Dedifferentiated amniotic fluid mesenchymal stem cell (primary cell): Measurements from ENCODE around the gene DHX29.
"Not testable (repeated sequence)": the region's sequence is repeated elsewhere in the genome, so short reads cannot be mapped to it uniquely, and the experiment has no call there.

Experiments
- DNase-seq: peaks from one replicate; pipeline ENCODE4 v3.0.0-alpha.2; 2016; ENCODE audit errors: extremely low spot score

The DHX29 gene, protein sequence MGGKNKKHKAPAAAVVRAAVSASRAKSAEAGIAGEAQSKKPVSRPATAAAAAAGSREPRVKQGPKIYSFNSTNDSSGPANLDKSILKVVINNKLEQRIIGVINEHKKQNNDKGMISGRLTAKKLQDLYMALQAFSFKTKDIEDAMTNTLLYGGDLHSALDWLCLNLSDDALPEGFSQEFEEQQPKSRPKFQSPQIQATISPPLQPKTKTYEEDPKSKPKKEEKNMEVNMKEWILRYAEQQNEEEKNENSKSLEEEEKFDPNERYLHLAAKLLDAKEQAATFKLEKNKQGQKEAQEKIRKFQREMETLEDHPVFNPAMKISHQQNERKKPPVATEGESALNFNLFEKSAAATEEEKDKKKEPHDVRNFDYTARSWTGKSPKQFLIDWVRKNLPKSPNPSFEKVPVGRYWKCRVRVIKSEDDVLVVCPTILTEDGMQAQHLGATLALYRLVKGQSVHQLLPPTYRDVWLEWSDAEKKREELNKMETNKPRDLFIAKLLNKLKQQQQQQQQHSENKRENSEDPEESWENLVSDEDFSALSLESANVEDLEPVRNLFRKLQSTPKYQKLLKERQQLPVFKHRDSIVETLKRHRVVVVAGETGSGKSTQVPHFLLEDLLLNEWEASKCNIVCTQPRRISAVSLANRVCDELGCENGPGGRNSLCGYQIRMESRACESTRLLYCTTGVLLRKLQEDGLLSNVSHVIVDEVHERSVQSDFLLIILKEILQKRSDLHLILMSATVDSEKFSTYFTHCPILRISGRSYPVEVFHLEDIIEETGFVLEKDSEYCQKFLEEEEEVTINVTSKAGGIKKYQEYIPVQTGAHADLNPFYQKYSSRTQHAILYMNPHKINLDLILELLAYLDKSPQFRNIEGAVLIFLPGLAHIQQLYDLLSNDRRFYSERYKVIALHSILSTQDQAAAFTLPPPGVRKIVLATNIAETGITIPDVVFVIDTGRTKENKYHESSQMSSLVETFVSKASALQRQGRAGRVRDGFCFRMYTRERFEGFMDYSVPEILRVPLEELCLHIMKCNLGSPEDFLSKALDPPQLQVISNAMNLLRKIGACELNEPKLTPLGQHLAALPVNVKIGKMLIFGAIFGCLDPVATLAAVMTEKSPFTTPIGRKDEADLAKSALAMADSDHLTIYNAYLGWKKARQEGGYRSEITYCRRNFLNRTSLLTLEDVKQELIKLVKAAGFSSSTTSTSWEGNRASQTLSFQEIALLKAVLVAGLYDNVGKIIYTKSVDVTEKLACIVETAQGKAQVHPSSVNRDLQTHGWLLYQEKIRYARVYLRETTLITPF (N-terminal part only)

DNA sequence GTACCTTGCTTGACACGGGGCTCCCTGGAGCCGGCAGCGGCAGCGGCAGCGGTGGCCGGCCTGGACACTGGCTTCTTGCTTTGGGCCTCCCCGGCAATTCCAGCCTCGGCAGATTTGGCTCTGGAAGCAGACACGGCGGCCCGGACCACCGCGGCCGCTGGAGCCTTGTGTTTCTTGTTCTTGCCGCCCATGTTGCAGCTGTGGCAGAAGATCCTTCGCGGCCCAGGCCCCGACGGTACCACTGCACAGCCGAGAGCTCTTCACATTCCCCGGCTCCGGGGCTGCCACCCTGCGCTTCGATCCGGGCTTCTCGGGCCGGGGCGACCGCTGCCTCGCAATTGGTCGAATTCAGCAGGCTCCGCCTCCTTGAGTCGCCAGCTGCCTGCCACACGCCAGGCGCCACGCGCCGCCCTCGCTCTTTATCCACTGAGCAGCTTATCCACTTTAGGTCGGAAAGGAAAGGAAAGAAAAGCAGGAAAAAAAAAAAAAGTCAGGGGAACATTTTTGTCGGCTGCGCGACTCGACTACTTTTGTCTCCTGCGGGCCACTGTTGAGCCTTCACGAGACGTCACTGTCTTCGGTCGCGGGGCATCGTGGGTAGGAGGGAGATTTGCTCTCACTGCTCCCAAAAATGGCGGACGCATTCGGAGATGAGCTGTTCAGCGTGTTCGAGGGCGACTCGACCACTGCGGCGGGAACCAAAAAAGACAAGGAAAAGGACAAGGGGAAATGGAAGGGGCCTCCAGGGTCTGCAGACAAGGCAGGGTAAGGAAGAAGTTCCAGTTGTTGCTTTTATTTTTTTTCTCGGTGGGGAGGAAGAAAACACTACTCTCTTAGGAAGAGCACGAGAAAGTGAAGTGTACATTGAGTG lies at the start of gene DHX29, which contains the start of gene MTREX:
TSS of gene DHX29 (minus strand) at position 312 of the 871 bp plus-strand sequence. CDS start at position 191, 121 bp downstream.
TSS of gene MTREX (plus strand) at position 607 of the 871 bp plus-strand sequence. CDS start at position 632, 25 bp downstream.
- DNase-seq, result peak; percentile 94

DNA sequence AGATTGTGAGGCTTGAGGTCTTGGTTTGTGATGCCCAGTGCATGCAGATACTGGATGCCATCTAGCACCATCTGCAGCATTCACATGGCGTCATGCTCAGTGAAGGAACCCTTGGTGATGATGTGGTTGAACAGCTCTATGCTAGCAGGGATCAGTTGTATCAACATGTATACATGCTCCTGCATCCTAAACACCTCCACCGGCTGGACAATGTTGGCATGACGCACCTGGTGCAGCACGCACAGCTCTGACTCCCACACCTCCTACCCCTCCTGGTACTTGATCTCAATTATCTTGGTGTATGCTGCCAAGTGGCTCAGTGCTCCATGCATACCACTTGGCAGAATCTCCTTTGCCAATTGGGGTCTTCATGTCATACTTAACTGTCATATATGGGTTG lies 49.4 kb upstream of the DHX29 start:
- no peak for DNase-seq

DNA sequence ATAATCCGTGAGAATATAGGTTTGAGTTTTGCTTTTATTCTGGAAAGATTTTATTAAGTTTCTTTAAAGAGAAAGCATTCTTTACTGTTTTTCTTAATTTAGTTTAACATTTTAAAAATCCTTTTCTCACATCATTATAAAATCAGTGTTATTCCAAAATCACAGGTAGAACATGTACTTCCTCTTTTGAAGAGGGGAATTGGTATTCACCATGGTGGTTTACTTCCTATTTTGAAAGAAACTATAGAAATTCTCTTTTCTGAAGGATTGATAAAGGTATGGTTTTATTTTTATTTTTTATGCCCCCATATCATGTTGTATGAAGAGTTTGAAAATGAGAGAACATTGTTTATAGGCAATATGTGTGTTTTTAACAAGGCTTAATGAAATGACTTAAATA lies 43.3 kb upstream of the DHX29 start:
- DNase-seq, result no peak

DNA sequence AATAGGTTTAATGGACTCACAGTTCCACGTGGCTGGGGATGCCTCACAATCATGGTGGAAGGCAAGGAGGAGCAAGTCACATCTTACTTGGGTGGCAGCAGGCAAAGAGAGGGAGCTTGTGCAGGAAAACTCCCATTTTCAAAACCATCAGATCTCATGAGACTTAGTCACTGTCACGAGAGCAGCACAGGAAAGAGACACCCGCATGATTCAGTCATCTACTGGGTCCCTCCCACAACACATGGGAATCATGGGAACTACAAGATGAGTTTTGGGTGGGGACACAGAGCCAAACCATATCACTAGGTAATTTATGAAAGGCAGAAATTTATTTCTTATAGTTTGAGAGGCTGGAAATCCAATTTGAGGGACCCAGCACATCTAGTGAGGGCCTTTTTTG lies 40.3 kb upstream of the DHX29 start:
- DNase-seq, result no peak

DNA sequence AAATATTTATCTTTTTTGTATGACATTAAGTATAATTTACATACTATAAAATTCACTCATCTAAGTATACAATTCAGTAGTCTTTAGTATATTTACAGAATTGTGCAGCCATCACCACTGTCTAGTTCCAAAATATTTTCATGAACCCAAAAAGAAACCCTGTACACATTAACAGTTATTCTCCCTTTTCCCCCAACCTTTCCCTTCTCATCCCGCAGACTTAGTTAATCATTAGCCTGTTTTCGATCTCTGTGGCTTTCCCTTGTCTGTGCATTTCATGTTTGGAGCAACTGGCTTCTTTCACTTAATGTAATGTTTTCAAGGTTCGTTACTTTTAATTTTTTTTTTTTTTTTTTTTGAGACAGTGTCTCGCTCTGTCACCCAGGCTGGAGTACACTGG lies 37.8 kb upstream of the DHX29 start:
- DNase-seq, result no peak

DNA sequence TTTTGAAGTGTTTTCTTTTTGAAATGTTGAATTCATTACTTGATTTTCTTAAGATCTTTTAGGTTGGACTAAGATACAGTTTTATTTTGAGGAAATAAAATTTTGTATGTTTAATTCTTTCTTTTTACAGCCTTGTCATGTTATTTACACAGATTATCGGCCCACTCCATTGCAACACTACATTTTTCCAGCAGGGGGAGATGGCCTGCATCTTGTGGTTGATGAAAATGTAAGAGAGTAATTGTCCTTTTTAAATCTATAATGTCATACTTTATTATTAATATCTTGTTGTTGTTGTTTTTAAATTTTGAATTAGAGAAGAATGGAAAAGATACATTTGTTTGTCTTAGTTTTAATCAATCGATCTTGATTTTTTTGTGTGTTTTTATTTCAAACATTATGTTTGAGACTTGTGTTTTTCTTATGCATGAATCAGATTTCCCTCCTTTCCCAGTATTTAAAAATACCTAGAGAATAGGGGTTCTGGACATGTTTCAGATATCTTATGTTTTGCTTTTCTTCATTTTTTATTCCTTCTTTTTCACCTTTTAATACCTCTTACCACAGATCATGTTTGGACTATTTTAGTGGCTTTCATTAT lies 37.0 kb upstream of the DHX29 start:
- DNase-seq, result peak; percentile 74

DNA sequence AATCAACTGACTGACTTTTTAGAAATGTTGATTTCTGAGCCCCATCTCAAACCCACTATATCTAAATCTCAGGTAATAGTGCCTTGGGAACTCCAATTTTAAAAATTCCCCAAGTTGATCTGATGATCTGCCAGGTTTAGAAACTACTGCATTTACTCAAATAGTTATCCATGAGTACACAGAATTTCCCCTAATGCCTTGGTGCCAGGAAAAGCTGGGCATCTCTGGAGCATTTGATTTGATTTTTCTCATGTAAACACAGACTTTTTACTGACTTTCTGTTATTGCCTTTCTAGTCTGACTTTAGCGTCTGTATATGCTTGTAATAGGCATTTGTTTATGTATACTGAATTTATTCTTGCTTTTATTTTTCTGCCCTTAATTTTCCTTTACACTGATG lies 36.1 kb upstream of the DHX29 start:
- no peak for DNase-seq

DNA sequence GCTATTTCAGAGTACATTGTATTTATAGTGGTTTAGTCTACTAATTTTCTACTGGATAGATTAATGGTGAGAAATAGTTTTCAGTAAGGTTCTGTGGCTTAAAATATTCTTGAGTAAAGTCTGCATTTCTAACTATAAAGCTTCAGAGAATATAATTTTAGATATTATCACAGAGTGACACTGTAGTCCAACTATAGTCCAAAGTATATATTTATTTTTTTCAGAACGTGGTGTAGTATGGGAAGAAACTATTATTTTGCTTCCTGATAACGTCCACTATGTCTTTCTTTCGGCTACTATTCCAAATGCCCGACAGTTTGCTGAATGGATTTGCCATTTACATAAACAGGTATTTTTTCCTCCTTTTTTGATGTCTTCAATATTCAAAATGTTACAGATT lies 35.6 kb upstream of the DHX29 start:
- no peak for DNase-seq

DNA sequence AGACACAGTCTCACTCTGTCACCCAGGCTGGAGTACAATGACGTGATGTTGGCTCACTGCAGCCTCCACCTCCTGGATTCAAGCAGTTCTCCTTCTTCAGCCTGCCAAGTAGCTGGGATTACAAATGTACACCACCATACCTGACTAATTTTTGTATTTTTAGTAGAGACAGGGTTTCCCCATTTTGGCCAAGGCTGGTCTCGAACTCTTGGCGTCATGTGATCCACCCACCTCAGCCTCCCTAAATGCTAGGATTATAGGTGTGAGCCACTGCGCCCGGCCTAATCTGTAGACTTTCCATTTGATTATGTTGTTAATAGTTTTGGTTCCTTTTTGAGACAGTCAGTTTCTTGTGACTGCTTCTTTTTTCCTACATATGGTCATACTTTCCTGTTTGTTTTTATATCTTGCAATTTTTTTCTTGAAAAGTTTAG lies 31.3 kb upstream of the DHX29 start:
- no peak for DNase-seq

DNA sequence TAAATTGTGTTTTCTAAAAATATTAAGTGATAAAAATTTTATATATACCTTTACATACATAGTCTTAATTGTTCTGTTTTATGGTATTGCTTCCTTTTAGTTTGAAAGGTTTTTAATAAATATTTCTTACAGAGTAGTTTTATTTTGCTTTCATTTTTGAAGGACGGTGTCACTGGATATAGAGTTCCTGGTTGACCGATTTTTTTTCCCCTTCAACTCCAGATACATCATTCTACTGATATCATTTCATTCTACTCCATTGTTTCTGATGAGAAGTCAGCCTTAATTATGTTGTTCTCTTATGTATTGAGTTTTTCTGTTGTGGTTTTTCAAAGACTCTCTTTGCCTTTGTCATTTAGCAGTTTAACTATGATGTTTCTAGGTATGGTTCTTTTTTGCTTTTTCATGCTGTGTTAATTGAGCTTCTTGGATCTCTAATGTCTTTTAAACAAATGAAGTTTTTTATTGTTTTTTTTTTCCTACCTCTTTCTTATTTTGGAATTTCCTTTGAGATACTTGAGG lies 30.7 kb upstream of the DHX29 start:
- no peak for DNase-seq

DNA sequence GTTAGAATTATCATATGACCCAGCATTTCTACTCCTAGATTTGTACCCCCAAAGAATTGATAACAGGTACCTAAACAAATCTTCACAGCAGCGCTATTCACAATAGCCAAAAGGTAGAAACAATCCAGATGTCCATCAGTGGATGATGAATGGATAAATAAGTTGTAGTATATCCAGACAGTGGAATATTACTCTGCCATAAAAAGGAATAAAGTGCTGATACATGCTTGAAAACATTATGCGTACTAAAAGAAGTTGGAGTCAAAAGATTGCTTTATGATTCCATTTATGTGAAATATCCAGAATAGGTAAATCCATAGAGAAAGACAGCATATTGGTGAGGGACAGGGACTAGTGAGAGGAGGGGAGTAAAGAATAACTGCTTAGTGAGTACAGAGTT lies 26.3 kb upstream of the DHX29 start:
- DNase-seq, result no peak

DNA sequence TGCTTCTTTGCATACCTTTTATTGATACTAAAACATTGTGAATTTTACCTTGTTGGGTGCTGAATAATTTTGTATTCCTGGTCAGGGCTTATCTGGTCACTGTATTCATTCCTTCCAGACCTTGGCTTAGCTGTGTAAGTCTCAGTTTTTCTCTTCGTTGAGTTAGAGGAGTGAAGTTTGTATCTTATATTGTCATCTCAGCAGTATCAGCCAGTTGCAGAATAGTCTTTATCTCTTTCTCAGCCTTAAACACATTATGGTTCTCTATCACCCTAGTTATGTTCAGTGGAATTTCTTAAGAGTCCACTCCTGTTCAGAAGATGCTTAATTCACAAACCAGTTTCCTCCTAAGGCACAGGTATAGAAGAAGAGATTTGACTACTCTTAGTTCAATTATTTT lies 25.5 kb upstream of the DHX29 start:
- DNase-seq, result no peak

DNA sequence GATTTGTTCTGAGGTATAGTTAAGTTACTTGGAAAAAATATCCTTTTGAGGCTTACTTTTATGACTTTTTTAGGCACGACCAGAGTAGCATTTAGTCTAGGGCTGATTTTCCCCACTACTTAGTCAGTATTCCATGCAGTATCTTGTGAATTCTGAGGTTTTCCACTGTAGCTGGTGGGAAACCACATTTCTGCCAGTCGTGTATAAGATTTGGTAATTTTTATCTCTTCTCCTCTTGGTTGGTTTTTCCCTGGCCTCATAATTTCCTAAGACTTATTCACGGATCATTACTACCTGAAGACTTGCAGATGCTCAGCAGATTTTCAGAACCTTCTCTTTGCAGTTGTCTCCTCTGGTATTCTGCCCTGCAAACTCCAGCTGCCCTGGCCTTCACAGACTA lies 23.8 kb upstream of the DHX29 start:
- no peak for DNase-seq

DNA sequence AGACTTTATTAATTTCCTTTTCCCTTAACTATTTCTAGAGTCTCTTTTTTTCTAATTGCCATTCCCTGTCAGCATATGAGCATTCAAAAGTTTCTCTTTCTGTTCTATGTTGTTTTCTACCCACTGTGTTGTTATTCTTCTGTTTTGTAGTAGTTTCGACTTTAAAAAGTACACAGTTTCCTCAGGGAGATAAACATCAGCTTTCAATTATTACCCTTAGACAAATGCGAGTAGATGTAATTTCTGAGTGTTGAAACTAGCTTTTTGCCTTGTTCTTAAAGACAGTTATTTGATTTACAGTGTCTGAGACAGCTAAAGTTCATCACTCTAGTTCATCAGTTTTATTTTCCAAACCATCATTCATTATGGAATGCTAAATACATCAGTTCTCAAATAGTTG lies 19.8 kb upstream of the DHX29 start:
- DNase-seq, result no peak

DNA sequence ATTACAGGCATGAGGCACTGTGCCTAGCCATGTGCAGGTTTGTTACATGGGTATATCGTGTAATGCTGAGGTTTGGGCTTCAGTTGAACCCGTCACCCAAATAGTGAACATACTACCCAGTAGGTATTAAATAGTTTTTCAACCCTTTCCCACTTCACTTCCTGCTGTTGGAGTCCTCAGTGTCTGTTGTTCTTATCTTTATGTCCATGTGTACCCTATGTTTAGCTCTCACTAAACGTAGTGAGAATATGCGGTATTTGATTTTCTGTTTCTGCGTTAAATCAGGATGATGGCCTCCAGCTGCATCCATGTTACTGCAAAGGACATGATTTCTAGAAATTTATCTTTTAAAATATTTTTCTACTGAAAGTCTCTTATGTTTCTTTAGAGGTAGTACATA lies 18.1 kb upstream of the DHX29 start:
- DNase-seq, result no peak

DNA sequence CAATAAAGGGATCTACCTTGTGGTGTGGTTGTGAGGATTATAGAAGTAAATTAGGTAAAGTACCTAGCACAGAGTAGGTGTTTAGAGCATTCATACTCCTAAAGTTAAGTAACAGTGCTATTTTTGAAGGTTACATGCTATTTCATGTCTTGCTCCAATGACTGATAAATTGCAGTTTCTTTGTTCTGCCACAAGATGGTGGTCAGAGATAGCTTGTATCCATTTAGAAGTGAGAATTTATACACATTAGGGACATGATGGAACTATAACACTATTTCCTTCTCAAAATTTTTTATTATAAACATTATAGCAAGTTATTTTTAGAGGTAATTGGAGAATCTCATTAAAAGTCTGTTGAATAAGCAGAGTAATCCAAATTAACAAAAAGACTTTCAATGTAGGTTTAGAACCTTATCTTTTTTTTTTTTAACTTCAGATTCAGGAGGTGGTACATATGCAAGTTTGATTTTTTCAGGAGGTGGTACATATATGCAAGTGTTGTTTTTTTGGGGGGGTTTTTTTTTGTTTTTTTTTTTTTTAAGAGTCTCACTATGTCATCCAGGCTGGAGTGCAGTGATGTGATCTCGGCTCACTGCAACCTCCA lies 17.4 kb upstream of the DHX29 start:
- peak; percentile 65 for DNase-seq

DNA sequence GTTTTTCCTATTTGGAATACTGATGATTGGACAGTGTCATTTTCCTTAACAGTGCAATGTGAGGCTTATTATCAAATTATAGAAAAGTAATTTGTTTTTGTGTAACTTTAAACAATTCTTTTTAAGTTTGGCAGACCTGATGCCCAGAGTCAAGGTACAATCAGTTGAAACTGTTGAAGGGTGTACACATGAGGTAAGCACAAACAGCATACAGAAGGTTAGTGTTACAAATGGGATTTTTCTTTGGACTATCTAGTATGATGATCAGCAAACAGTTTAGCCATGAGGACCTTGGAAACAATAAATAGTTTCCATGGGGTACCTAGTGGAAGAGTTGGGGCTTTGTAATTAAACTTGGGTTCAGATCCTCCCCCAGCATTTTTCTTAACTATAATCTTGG lies 16.5 kb upstream of the DHX29 start:
- no peak for DNase-seq

DNA sequence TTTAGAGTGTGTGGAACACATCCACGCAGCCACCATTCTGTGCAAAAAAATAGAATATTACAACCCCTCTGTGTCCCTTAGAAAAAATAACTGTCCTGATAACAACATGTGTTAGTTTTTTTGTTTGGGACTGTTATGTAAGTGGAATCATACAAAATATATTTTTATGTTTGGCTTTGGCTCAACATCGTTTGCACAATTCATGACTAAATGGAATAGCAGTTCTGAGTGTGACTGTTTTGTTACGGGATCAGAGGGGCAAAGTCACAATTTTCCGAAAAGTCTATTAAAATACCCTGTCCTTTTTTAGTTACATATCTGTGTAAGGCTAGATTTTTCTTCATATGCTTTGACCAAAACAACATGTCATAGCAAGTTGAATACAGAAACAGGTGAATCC lies 13.1 kb upstream of the DHX29 start:
- no peak for DNase-seq

DNA sequence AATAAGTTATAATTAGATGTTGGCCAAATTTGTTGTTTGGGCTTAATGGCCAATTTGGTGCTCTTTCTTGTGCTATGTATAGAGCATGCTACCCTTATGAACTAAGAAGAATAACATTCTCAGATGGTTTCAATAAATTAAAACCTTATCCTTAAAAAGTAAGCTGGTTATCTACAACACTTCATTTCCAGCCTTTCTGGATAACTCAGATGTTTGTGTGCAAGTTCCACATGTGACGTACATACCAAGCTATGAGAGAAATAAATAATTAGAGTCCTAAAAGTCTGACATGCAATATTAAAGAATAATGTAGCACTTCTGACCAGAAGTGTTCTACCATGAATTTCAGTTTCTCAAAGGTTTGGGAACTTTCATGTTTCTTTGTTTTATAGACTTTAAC lies 12.0 kb upstream of the DHX29 start:
- no peak for DNase-seq

DNA sequence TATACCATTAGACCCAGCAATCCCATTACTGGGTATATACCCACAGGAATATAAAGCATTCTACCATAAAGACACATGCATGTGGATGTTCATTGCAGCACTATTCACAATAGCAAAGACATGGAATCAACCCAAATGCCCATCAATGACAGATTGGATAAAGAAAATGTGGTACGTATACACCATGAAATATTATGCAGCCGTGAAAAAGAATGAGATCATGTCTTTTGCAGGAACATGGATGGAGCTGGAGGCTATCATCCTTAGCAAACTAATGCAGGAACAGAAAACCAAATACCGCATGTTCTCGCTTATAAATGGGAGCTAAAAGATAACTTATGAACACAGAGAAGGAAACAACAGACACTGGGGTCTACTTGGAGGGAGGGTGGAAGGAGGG lies 10.7 kb upstream of the DHX29 start:
- DNase-seq, result not testable (repeated sequence)
